NCI-H748 (cell line): ENCODE measurements around the gene C19orf33.
"Not testable (repeated sequence)": the region's sequence is repeated elsewhere in the genome, so short reads cannot be mapped to it uniquely, and the experiment has no call there.

ENCODE experiments used
- DNase-seq: peaks from one replicate; lab custom pipeline; 2025; ENCODE audit not compliant: unreplicated experiment; lab: John Stamatoyannopoulos, UW

The C19orf33 gene

DNA sequence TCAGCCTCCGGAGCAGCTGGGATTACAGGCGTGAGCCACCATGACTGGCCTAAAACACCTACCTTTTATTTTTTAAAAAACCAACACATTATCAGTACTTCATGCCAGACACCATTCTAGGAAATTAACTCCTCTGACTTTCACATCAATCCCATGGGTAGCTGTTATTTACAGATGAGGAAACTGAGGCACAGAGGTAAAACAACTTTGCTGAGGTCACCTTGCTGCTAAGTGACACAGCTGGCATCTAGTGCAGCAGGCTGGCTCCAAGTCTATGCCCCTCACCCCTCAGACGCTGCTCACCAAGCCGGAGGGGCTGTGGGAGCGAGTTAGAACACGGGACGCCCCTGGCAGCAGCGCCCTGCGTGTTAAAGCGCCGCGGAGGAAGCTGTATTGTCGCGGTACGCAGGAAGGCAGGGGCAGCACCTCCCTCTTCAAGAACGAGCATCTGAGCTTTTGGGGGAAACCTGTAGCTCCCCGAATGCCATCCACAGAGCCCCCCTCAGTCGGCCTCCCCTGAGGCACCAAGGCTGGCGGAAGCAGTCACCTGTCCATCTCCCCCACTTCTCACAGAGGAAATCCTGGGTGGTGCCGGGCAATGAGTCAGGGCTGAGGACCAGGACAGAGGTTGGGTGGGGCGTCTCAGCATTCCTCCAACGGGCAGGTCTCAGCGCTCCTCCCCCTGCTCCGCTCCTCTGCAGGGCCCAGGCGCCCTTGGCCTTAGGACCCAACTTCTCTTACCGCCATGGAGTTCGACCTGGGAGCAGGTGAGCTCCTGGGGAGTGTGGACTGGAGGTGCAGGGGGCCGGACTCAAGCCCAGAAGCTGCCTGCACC is at the start of gene C19orf33:
TSS of gene C19orf33 (plus strand) at position 735 of the 835 bp plus-strand sequence. CDS start at position 746, 11 bp downstream.
- peak; percentile 20 for DNase-seq

- DNase-seq: peak; percentile 43
Observed at GRCh38 chr19:38255383-38256014, 48.6 kb upstream of the C19orf33 start.

DNA sequence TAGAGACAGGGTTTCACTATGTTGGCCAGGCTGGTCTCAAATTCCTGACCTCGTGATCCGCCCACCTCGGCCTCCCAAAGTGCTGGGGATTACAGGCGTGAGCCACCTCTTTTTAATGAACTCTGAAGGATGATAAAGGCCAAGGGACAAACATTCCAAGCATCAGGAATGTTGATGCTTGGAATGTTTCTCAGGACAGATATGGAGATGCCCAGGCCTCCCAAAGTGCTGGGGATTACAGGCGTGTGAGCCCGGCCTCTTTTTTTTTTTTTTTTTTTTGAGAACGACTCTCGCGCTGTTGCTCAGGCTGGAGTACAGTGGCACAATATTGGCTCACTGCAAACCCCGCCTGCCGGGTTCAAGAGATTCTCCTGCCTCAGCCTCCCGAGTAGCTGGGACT is 42.1 kb upstream of the C19orf33 start:
- not testable (repeated sequence) for DNase-seq

DNA sequence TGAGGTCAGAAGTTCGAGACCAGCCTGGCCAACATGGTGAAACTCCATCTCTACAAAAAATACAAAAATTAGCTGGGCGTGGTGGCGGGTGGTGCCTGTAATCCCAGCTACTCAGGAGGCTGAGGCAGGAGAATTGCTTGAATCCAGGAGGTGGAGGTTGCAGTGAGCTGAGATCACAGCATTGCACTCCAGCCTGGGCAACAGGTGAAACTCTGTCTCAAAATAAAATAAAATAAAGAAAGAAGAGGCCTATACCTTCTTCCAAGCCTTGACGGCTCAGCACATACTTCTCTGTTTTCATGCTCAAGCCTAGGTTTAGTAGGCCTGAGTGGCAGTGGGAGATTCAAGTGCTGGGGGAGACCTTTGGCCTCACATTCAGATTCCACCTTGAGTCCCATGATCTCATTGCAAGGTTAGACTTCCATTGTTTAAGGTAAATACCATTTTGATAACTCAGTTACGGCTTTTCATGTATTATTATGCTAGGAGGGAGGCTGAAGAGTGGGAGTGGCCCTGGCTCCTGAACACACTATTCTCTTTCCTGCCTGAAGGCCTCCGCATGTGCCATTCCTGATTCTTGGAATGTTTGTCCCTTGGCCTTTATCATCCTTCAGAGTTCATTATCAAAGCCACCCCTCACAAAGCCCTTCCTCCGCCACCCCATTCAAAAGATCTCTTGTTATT is 41.3 kb upstream of the C19orf33 start:
- DNase-seq: no peak

DNA sequence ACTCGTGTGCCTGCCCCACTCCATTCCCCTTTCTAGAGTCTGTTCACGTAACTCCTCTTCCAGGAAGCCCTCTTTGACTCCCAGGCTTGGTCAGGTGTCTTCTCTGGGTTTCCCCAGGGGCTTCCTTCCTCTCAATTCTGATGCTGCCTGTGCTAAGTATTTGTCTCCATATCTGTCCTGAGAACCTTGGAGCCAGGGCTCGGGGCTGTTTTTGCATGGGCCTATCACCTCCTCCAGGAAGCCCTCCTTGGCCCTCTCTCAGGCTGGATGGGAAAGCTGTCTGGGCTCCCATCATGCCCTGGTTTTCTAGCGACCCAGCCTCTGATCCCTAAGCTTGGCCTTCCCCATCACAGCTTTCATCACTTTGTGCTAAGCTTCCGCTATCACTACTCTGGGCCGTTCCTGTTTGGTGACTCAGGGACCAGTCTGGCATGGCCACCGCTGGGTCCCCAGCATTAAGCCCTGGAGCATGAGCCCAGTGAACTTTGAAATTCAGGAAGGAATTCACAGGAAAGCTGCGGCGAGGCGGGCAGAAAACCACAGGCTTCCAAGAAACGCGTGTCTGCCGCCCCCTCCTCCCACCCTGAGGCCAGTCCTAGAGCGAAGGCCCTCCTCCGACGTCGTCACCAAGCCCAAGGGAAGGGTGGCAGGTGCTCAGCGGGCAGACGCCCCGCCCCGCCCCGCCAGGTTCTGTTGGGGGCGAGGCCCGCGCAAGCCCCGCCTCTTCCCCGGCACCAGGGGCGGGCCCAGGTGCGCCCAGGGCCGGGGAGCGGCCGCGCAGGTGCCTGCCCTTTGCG is 40.2 kb upstream of the C19orf33 start:
- DNase-seq: no peak

DNA sequence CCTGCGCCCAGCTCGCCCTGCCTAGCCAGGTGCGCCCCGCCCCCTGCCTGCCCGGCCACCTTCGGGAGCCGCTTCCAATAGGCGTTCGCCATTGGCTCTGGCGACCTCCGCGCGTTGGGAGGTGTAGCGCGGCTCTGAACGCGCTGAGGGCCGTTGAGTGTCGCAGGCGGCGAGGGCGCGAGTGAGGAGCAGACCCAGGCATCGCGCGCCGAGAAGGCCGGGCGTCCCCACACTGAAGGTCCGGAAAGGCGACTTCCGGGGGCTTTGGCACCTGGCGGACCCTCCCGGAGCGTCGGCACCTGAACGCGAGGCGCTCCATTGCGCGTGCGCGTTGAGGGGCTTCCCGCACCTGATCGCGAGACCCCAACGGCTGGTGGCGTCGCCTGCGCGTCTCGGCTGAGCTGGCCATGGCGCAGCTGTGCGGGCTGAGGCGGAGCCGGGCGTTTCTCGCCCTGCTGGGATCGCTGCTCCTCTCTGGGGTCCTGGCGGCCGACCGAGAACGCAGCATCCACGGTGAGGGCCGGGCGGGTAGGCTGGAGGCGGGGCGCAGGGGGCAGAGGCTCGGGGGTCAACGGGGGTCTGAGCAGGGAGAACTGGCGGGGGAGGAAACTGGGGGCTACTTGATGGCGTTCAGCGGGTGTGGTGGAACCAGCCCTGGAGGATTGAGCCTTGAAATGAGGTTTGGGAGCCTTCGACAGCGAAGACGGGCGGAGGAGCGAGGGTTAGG is 39.4 kb upstream of the C19orf33 start, which contains the start of gene SPINT2:
TSS of gene SPINT2 (plus strand) at position 88 of the 727 bp plus-strand sequence. CDS start at position 408, 320 bp downstream.
- peak; percentile 99 for DNase-seq

DNA sequence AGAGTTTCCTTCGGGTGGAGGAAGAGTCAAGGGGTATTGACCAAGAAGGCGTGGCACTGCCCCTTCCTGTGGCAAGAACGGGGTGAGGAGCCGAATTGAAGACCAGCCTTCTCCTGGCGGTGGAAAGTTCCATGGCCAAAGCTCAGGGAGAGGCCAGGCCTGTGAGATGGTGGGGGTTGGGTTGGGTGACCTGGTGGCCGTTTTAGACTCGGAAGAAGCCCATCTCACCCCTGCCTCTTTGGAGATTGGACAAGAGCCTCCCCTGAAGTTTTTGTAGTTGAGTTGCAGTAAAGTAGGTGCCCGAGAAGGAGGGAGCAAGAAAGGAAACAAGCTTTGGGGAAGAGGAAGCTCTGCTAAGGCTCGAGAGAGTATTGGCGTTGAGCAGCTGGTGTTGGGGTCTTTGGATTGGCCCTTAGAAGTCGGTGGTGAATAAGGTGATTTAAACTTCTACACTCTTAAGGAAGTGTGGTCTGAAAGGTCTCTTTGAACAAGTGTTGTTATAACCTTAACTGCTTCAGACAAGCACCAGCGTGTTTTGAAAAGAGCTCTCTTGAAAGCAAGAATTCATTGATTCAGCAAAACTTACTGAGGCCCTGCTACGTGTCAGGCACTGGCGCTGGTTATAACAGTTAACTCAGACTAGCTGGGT is 38.7 kb upstream of the C19orf33 start:
- peak; percentile 52 for DNase-seq

DNA sequence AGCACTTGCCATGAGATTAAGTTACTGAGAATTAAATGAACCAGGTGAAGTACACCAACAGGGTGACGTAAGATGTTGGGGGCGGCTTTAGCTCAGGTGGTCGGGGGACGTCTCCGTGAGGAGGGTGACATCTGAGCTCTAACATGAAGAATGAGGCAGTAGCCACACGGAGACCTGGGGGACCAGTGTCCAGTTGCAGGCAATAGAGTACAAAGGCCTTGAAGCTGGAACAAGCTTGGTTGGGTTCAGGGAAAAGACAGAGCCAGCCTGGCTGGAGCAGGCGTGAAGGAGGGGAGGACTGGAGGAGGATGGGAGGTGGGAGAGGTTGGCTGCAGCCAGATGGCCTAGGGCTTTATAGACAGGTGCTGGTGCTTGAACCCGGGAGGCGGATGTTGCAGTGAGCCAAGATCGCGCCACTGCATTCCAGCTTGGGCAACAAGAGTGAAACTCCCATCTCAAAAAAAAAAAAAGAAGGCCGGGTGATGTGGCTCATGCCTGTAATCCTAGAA is 38.1 kb upstream of the C19orf33 start:
- no peak for DNase-seq

DNA sequence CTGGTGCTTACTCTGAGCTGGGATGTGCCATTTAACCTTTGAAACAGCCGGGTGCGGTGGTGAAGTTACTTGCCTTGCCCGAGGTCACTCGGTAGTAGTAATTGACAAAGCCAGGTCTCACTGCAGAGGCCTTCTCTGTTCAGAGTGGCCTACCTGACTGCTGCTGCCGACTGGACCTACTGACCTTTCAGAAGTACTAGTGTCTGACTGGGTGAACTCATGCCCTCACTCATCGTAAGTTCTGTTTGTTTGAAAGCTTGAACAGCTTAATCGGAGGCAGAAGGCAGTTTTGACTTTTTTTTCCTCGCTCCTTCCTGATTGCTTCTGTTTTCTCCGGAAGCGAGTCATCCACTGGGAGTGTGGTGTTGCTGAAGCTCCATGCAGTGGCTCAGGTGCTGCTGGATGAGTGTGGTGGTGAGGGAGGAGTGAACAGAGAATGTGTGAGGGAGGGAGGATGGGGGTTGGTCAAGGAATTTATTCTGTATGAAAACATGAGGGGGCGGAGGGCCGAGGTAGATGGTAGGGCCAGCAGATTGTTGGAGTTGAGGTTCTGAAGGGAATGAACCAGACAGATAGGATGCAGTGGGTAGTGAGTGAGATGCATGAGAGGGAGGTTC is 37.0 kb upstream of the C19orf33 start:
- DNase-seq: no peak

DNA sequence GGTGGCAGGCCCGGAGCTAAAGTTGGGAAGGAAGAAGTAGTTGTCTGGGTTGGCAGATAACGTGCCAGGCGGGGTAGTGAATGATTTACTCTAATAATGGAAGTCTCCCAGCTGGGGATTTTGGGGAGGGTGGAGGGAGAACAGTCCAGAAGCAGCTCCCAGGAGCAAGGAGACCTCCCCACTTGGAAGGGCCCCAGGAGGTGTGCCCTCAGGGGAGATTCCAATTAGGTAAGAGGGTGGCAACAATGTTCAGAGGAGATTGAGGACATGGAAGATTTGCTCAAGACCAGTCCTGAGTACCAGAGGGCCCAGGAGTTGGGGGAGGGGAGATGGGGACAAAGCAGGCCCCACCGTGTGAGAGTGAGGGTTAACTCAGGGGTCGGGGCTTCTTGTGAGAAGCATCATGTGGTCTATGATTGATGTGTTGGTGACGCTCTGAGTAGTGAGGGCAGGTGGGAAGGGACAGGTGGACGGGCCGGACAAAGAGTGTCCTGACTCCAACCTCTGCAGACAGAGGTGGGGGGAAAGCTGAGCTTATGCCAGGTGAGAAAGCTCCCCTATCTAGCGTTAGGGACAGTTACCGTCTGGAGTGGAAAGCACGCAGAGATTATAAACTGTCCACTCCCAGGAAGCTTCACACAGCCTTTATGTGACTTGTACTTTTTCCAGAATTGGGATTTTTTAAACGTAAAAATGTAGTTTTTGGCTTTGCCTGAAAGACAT is 36.1 kb upstream of the C19orf33 start:
- no peak for DNase-seq

- DNase-seq: no peak
Observed at GRCh38 chr19:38268539-38268938, 35.5 kb upstream of the C19orf33 start.

DNA sequence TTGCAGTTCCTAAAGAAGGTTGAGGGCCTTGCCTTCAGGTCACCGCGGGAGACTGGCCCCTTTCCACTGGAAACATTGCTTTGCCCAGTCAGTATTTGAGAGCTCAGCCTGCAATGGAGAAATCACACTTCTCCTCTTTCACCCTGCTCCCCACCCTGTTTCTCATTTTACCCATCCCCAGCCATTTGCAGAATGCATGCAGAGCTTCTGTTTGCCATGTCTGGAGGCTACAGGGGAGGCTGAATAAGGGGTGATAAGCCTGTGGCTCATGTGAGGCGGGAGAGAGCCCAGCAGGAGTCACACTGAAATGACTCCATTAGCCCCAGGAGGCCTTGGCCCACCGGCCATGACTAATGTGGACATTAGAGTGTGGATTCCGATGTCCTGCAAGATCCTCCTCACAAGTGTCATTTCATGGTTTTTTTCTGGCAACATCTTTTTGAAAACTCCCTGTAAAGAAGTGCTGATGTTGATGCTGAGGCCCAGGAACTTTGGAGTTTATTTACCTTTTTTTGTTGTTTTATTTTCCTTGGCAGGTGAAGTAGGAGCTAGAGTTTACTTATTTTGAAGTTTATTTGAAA is 33.4 kb upstream of the C19orf33 start:
- no peak for DNase-seq

GRCh38 chr19:38273499-38273898 is 30.6 kb upstream of the C19orf33 start:
- no peak for DNase-seq

DNA sequence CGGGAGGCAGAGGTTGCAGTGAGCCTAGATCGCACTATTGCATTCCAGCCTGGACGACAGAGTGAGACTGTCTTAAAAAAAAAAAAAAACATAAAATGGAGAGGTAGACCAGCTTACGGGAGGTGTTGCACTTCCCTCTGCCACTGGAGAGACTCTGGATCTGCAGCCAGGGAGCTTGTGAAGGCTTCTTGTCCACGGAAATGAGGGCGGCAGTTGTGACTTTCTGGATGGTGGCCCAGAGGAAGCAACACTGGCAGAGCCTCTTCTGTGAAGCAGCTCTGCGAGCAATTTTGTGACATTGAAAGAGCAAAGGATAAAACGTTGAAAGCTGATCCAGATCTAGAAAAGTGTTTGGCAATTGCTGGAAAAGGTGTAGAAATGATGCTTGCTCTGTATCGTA is 29.3 kb upstream of the C19orf33 start:
- DNase-seq: no peak

GRCh38 chr19:38276942-38277517 is 27.0 kb upstream of the C19orf33 start:
- no peak for DNase-seq

DNA sequence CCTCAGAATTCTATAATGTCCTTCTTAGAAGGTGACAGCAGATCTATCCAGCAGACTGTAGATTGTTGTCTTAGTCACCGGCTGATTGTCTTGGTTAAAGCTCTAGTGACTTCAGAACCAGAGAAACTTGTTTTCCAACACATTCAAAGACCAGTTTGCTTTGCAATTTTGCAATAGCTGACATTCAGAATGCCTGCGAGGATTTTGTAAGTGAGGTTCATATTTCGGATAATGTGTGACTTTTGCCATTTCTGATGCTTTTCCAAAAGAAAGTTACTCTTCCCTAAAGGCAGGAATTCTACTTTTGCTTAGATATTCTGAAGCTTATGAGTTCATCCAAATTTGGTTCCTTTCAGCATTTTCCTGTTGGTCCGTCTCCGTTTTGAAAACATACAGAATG is 26.5 kb upstream of the C19orf33 start:
- no peak for DNase-seq

- DNase-seq: no peak
Observed at GRCh38 chr19:38277969-38278680, 25.9 kb upstream of the C19orf33 start.
